AG04449 (cell line): Measurements from ENCODE around the gene CACNA1G.

Source experiments
- CTCF ChIA-PET: fragments of 350-600 bp; formaldehyde crosslinking; extraction: SDS; loops from one replicate; lab custom pipeline; 2021; ENCODE audit warnings: antibody characterized with exemption; lab: Yijun Ruan, JAX
- POLR2A ChIA-PET: fragments of 400-600, 350-600 bp; formaldehyde crosslinking; extraction: SDS; loops from one replicate; lab custom pipeline; 2020; ENCODE audit warnings: antibody characterized with exemption, inconsistent platforms; lab: Yijun Ruan, JAX
- DNase-seq: peaks from one replicate; pipeline ENCODE4 v3.0.0-alpha.2; 2010; ENCODE audit warnings: low read depth, low spot score
- H3K4me3 ChIP-seq: 2 replicates; pipeline ENCODE4 v1.5.1; 2011; ENCODE audit warnings: low read depth, mild to moderate bottlenecking, control low read depth, low read length
- TF ChIP-seq, protein P1 (sequence below): IDR thresholded peaks from one replicate; pipeline ENCODE4 v1.5.1; 2011; ENCODE audit warnings: mild to moderate bottlenecking, moderate library complexity, low read length, control low read depth, inconsistent platforms; ENCODE audit not compliant: insufficient read depth; ENCODE audit errors: missing control alignments

Gene CACNA1G

DNA sequence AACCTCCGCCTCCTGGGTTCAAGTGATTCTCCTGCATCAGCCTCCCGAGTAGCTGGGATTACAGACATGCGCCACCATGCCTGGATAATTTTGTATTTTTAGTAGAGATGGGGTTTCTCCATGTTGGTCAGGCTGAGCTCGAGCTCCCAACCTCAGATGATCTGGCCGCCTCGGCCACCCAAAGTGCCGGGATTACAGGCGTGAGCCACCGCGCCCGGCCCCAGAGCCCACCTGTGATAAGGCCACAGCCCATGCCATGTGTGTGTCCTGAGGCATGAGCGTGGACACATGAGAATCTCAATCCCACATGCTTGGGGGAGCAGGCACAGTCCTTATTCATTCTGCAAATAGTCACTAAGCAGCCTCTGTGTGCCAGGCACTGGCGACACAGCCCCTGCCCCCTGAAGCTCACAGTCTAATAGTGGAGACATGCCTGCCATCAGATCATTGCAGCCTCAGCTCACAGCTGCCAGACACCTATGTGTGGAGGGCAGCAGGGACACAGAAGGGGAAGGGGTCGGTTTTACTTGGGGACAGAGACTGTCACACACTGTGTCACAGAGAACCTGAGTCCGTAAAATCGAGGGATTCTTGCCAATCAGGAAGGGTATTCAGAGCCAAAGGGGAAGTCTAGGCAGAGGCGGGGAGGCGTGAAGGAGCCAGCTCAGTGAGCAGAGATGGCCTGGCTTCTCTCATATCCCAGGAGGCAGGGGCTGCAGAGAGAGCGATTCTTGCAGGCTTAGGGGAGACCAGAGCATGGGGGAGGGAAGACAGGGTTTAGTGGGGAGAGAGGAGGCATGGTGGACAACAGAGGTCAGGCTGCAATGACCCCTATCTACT lies 64.7 kb downstream of the CACNA1G start:
- no peak overlapping the region for H3K4me3 ChIP-seq
- ChIA-PET POLR2A (interaction anchor here (0.7 kb wide), 1 partner anchor 75 kb away, joined by 3 read pairs; no protein-coding TSS in a partner anchor), CTCF (interaction anchor here (0.6 to 13.2 kb wide), 31 partner anchors 8 to 227 kb away, joined by 3 to 231 read pairs (median 4); partner anchors contain the start of genes ABCC3, CACNA1G, RSAD1 and SPATA20)
- DNase-seq = no peak
- TF ChIP-seq, protein P1, sequence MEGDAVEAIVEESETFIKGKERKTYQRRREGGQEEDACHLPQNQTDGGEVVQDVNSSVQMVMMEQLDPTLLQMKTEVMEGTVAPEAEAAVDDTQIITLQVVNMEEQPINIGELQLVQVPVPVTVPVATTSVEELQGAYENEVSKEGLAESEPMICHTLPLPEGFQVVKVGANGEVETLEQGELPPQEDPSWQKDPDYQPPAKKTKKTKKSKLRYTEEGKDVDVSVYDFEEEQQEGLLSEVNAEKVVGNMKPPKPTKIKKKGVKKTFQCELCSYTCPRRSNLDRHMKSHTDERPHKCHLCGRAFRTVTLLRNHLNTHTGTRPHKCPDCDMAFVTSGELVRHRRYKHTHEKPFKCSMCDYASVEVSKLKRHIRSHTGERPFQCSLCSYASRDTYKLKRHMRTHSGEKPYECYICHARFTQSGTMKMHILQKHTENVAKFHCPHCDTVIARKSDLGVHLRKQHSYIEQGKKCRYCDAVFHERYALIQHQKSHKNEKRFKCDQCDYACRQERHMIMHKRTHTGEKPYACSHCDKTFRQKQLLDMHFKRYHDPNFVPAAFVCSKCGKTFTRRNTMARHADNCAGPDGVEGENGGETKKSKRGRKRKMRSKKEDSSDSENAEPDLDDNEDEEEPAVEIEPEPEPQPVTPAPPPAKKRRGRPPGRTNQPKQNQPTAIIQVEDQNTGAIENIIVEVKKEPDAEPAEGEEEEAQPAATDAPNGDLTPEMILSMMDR = no peak

DNA sequence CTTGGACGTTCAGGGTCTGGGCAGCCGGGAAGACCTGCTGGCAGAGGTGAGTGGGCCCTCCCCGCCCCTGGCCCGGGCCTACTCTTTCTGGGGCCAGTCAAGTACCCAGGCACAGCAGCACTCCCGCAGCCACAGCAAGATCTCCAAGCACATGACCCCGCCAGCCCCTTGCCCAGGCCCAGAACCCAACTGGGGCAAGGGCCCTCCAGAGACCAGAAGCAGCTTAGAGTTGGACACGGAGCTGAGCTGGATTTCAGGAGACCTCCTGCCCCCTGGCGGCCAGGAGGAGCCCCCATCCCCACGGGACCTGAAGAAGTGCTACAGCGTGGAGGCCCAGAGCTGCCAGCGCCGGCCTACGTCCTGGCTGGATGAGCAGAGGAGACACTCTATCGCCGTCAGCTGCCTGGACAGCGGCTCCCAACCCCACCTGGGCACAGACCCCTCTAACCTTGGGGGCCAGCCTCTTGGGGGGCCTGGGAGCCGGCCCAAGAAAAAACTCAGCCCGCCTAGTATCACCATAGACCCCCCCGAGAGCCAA lies 65.6 kb downstream of the CACNA1G start:
- POLR2A ChIA-PET = no interaction called here
- DNase-seq = no peak
- TF ChIP-seq, protein P1 = peak; percentile 92
- CTCF ChIA-PET = interaction anchor here (0.6 to 13.2 kb wide), 28 partner anchors 9 to 228 kb away, joined by 3 to 231 read pairs (median 4); partner anchors contain the start of genes ABCC3, CACNA1G, RSAD1 and SPATA20
- no peak overlapping the region for H3K4me3 ChIP-seq

DNA sequence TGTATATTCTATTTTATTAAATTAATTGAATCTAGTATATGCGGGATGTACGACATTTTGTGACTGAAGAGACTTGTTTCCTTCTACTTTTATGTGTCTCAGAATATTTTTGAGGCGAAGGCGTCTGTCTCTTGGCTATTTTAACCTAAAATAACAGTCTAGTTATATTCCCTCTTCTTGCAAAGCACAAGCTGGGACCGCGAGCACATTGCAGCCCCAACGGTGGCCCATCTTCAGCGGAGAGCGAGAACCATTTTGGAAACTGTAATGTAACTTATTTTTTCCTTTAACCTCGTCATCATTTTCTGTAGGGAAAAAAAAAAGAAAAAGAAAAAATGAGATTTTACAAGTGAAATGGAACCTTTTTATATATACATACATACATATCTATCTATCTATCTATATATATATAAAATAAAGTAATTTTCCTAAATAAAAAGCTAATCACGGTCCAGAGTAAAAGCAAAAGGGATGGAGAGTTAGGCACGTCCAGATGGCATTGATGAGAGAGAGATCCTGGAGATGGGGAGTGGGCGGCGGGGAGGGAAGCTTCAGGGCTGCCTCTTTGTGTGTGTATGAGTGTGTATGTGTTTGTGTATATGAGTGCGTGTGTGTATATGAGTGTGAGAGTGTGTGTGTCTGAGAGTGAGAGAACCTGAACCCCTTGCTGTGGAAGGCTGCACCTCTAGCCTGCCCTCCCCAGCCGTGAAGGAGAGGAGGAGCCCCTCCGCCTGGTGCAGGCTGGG lies 66.7 kb downstream of the CACNA1G start:
- TF ChIP-seq, protein P1 = no peak
- DNase-seq = no peak
- H3K4me3 ChIP-seq = no peak overlapping the region

DNA sequence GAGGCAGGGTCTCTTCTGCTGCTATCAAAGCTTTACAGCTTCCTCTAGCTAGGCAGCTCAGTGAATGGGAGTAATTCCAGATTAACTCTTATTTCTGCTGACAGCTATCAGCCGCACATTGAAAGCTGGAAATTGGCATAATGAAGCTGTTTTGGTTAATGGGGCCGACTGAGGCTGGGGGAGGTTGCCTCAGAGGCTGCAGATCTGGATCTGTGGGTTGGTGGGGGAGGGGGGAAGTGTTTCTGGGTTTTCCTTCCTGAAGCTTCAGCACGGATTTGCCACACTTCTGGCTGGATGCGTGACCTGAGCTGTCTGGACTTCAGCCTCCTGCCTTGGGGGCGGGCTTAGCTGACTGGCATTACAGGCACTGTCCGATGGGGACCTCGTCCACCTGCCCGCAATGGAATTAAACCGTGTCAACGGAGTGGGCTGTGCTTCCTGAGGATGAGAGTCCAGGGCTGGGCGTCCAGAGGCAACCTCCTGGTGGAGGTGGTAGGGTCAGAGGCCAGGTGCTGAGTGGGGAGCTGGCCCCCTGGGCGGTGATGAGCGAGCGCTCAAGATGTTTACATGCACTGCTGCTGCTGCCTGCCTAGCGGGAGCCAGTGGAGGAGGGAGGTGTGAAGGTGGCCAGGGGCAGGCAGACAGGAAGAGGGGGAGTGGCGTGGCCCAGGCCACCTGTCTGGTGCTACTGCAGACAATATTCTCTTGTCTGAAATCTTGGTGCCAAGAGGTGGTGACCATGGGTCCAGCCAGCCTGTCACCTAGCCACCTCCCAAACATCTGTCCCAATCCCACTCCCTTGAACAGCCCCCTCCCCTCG lies 67.5 kb downstream of the CACNA1G start:
- DNase-seq = no peak
- H3K4me3 ChIP-seq = no peak overlapping the region
- TF ChIP-seq, protein P1 = no peak
- ChIA-PET CTCF (interaction anchor here (0.7 to 13.2 kb wide), 21 partner anchors 9 to 149 kb away, joined by 3 to 231 read pairs (median 18); partner anchors contain the start of genes ABCC3, CACNA1G, RSAD1 and SPATA20), POLR2A (interaction anchor here (1.2 kb wide), 1 partner anchor 11 kb away, joined by 4 read pairs; no protein-coding TSS in a partner anchor)

More for the DNA sequence above, 66.7 kb downstream of the CACNA1G start:
- ChIA-PET CTCF (interaction anchor here (0.7 to 13.2 kb wide), 21 partner anchors 10 to 148 kb away, joined by 3 to 231 read pairs (median 10); partner anchors contain the start of genes ABCC3, CACNA1G, RSAD1 and SPATA20), POLR2A (no interaction called here)

DNA sequence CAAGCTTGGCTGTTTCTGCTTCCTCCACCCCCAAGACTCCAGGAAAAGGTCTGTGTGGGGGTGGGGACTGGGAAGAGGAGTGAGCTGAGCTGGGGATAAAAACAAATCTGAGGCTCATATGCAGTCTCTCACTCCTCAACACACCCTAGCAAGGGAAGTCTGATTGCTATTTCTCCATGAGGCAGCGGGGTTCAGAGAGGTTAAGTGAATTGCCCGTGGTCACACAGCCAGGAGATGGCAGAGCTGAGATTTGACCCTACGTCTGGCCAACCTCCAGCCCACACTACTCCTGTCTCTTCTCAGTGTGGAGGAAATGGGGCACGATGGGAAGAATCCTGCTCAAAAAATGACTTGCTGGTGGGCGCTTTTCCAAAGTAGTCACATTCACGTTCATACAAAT lies 69.4 kb downstream of the CACNA1G start:
- no peak for DNase-seq
- H3K4me3 ChIP-seq = no peak overlapping the region
- CTCF ChIA-PET = interaction anchor here (0.8 to 13.2 kb wide), 22 partner anchors 7 to 151 kb away, joined by 3 to 231 read pairs (median 10); partner anchors contain the start of genes ABCC3, RSAD1 and SPATA20
- TF ChIP-seq, protein P1 = no peak
- POLR2A ChIA-PET = interaction anchor here (0.7 kb wide), 1 partner anchor 9 kb away, joined by 3 read pairs; no protein-coding TSS in a partner anchor
